DND-41 (cell line): Measurements from ENCODE around the gene RAPGEF1.

Experiments used
- ATAC-seq: fragments of 200-7000 bp; cut with Tn5 transposase; 3 replicates; pipeline ENCODE4 v1.9.1; 2021; ENCODE audit warnings: low read depth; ENCODE audit not compliant: insufficient read depth
- DNase-seq: peaks from one replicate; pipeline ENCODE4 v3.0.0-alpha.2; 2020
- H2AFZ ChIP-seq: 2 replicates; pipeline ENCODE4 v1.6.0; 2012; ENCODE audit warnings: low read depth, low read length
- H3K27ac ChIP-seq: 2 replicates; pipeline ENCODE4 v1.5.1; 2012; ENCODE audit warnings: low read length, inconsistent platforms
- H3K27me3 ChIP-seq: fragments of 200-600 bp; sonication (generic); 2 replicates; pipeline ENCODE4 v1.6.0; 2012; ENCODE audit warnings: low read length, mild to moderate bottlenecking, inconsistent platforms; ENCODE audit not compliant: insufficient read depth, poor library complexity
- H3K36me3 ChIP-seq: 2 replicates; pipeline ENCODE4 v1.5.1; 2012; ENCODE audit warnings: low read length, inconsistent platforms; ENCODE audit not compliant: insufficient read depth
- H3K4me1 ChIP-seq: 2 replicates; pipeline ENCODE4 v1.5.1; 2012; ENCODE audit warnings: mild to moderate bottlenecking, low read length; ENCODE audit not compliant: insufficient read depth
- H3K4me2 ChIP-seq: 2 replicates; pipeline ENCODE4 v1.6.0; 2012; ENCODE audit warnings: mild to moderate bottlenecking, moderate library complexity, low read length, inconsistent platforms; ENCODE audit not compliant: insufficient read depth
- H3K4me3 ChIP-seq, 2 experiments: fragments of 200-600 bp in 1 of 2; shearing (Covaris generic) in 1 of 2; 2 replicates each; pipeline ENCODE4 v1.5.1; 2012 to 2016; ENCODE audit warnings: inconsistent platforms in 2 of 2, low read length in 2 of 2, mild to moderate bottlenecking in 2 of 2, low read depth in 1 of 2, moderate library complexity in 1 of 2
- H3K79me2 ChIP-seq: 2 replicates; pipeline ENCODE4 v1.6.0; 2012; ENCODE audit warnings: low read length, inconsistent platforms; ENCODE audit not compliant: insufficient read depth
- H3K9ac ChIP-seq: 2 replicates; pipeline ENCODE4 v1.6.0; 2012; ENCODE audit warnings: low read depth, mild to moderate bottlenecking, inconsistent platforms, low read length, moderate library complexity
- H3K9me3 ChIP-seq: 2 replicates; pipeline ENCODE4 v1.5.1; 2012; ENCODE audit warnings: low read length, moderate library complexity, mild to moderate bottlenecking, inconsistent platforms; ENCODE audit not compliant: insufficient read depth, severe bottlenecking
- H4K20me1 ChIP-seq: 2 replicates; pipeline ENCODE4 v1.6.0; 2012; ENCODE audit warnings: low read length; ENCODE audit not compliant: insufficient read depth
- EZH2 ChIP-seq: IDR thresholded peaks from 3 replicates; pipeline ENCODE4 v1.6.1; 2012; ENCODE audit warnings: borderline replicate concordance, low read depth, mild to moderate bottlenecking, moderate library complexity, low read length, inconsistent platforms; ENCODE audit not compliant: severe bottlenecking
- TF ChIP-seq, protein P1 (sequence below): IDR thresholded peaks from 2 replicates; pipeline ENCODE4 v1.5.1; 2012; ENCODE audit warnings: borderline replicate concordance, low read length, moderate library complexity, mild to moderate bottlenecking; ENCODE audit not compliant: poor library complexity, severe bottlenecking; ENCODE audit errors: extremely low read depth

RAPGEF1 gene

GRCh38 chr9:131776036-131776435, 36.2 kb upstream of the RAPGEF1 start:
- Histone ChIP-seq H3K9ac (no peak overlapping the region), H4K20me1 (peaks cover 6% of the 10 kb centered on the region; the same call in 1 of the 2 replicates), H3K79me2 (no peaks in the 10 kb centered on the region), H3K4me1 (no peaks in the 10 kb centered on the region), H3K4me3 (no peak overlapping the region), H3K27me3 (no peaks in the 10 kb centered on the region), H3K4me2 (no peak overlapping the region), H3K9me3 (no peaks in the 10 kb centered on the region), H2AFZ (no peak overlapping the region), H3K36me3 (no peaks in the 10 kb centered on the region), H3K27ac (no peak overlapping the region)
- TF ChIP-seq EZH2 = no peak
- DNase-seq = no peak
- ATAC-seq = no peak

GRCh38 chr9:131774636-131775035, 34.8 kb upstream of the RAPGEF1 start:
- Histone ChIP-seq H3K4me3 (no peak overlapping the region), H2AFZ (no peak overlapping the region), H3K9me3 (no peaks in the 10 kb centered on the region), H3K9ac (no peak overlapping the region), H3K79me2 (no peaks in the 10 kb centered on the region), H3K36me3 (no peaks in the 10 kb centered on the region), H3K27me3 (no peaks in the 10 kb centered on the region), H3K27ac (no peak overlapping the region), H4K20me1 (peaks cover 6% of the 10 kb centered on the region; the same call in 1 of the 2 replicates), H3K4me1 (no peaks in the 10 kb centered on the region), H3K4me2 (no peak overlapping the region)
- no peak for ATAC-seq
- no peak for DNase-seq
- TF ChIP-seq EZH2 = no peak
- TF ChIP-seq, protein P1, sequence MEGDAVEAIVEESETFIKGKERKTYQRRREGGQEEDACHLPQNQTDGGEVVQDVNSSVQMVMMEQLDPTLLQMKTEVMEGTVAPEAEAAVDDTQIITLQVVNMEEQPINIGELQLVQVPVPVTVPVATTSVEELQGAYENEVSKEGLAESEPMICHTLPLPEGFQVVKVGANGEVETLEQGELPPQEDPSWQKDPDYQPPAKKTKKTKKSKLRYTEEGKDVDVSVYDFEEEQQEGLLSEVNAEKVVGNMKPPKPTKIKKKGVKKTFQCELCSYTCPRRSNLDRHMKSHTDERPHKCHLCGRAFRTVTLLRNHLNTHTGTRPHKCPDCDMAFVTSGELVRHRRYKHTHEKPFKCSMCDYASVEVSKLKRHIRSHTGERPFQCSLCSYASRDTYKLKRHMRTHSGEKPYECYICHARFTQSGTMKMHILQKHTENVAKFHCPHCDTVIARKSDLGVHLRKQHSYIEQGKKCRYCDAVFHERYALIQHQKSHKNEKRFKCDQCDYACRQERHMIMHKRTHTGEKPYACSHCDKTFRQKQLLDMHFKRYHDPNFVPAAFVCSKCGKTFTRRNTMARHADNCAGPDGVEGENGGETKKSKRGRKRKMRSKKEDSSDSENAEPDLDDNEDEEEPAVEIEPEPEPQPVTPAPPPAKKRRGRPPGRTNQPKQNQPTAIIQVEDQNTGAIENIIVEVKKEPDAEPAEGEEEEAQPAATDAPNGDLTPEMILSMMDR = no peak

DNA sequence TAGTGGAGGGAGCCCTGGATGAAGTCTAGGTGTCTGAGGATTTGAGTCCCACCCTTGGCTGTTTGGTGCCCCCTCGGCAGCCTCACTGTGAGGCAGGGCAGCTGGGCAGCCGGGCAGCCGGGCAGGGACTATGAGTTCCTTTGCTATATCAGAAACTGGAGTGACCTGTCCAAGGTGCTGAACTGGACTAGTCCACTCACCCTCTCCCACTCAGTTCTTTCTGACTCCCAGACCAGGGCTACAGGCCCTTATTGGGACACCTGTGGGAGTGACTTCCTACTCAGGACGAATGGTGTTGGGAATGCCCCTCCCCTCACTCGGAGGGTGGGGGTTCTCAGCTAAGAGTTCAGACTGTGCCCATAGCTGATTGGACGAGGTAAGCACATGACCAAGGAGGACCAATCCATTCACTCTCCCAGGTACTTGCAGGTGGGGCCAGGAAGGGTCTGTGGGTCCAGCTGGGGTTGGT, 34.1 kb upstream of the RAPGEF1 start:
- H2AFZ ChIP-seq = no peak overlapping the region
- no peaks in the 10 kb centered on the region for H3K27me3 ChIP-seq
- TF ChIP-seq EZH2 = no peak
- TF ChIP-seq, protein P1 = no peak
- no peaks in the 10 kb centered on the region for H3K9me3 ChIP-seq
- no peaks in the 10 kb centered on the region for H3K4me1 ChIP-seq
- no peaks in the 10 kb centered on the region for H3K79me2 ChIP-seq
- H3K9ac ChIP-seq = no peak overlapping the region
- no peaks in the 10 kb centered on the region for H3K36me3 ChIP-seq
- DNase-seq = peak; percentile 41
- H3K27ac ChIP-seq = no peak overlapping the region
- peaks cover 6% of the 10 kb centered on the region; the same call in 1 of the 2 replicates for H4K20me1 ChIP-seq
- H3K4me3 ChIP-seq = no peak overlapping the region
- ATAC-seq = peak; percentile 42; the same call in 1 of the 3 replicates
- no peak overlapping the region for H3K4me2 ChIP-seq

GRCh38 chr9:131772940-131773339, 33.1 kb upstream of the RAPGEF1 start:
- Histone ChIP-seq H3K27ac (no peak overlapping the region), H3K4me1 (no peaks in the 10 kb centered on the region), H3K4me2 (no peak overlapping the region), H3K9ac (no peak overlapping the region), H3K79me2 (no peaks in the 10 kb centered on the region), H3K27me3 (no peaks in the 10 kb centered on the region), H4K20me1 (peaks cover 6% of the 10 kb centered on the region; the same call in 1 of the 2 replicates), H3K9me3 (no peaks in the 10 kb centered on the region), H3K4me3 (no peak overlapping the region), H3K36me3 (no peaks in the 10 kb centered on the region), H2AFZ (no peak overlapping the region)
- TF ChIP-seq, protein P1 = no peak
- DNase-seq (no peak), ATAC-seq (no peak)
